GM10266 (cell line): ENCODE results near the gene WDR48.

Experiments used
- DNase-seq: peaks from one replicate; pipeline ENCODE4 v3.0.0; 2012; ENCODE audit errors: extremely low spot score
- TF ChIP-seq, protein P1 (sequence below): IDR thresholded peaks from 2 replicates; pipeline ENCODE4 v1.5.1; 2012; ENCODE audit warnings: mild to moderate bottlenecking, low read depth; ENCODE audit not compliant: control insufficient read depth, insufficient read depth; ENCODE audit errors: missing control alignments

The WDR48 gene

DNA sequence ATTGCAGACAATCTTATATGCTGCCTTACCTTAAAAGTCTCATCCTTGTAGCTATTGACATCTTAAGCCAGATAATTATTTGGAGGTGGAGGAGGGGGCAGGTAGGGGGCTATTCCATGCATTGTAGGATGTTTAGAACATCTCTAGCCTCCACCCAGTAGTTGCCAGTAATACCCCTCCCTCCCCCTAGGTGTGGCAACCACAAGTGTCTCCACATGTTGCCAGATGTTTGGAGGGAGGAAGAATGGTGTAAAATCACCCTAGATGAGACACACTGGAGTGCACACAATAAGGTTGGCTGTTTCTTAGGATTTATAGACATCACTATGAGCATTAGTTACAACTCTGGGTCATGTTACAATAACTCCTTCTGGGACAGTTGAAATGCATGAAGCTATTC, 28.2 kb downstream of the WDR48 start:
- TF ChIP-seq, protein P1, sequence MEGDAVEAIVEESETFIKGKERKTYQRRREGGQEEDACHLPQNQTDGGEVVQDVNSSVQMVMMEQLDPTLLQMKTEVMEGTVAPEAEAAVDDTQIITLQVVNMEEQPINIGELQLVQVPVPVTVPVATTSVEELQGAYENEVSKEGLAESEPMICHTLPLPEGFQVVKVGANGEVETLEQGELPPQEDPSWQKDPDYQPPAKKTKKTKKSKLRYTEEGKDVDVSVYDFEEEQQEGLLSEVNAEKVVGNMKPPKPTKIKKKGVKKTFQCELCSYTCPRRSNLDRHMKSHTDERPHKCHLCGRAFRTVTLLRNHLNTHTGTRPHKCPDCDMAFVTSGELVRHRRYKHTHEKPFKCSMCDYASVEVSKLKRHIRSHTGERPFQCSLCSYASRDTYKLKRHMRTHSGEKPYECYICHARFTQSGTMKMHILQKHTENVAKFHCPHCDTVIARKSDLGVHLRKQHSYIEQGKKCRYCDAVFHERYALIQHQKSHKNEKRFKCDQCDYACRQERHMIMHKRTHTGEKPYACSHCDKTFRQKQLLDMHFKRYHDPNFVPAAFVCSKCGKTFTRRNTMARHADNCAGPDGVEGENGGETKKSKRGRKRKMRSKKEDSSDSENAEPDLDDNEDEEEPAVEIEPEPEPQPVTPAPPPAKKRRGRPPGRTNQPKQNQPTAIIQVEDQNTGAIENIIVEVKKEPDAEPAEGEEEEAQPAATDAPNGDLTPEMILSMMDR = no peak

DNA sequence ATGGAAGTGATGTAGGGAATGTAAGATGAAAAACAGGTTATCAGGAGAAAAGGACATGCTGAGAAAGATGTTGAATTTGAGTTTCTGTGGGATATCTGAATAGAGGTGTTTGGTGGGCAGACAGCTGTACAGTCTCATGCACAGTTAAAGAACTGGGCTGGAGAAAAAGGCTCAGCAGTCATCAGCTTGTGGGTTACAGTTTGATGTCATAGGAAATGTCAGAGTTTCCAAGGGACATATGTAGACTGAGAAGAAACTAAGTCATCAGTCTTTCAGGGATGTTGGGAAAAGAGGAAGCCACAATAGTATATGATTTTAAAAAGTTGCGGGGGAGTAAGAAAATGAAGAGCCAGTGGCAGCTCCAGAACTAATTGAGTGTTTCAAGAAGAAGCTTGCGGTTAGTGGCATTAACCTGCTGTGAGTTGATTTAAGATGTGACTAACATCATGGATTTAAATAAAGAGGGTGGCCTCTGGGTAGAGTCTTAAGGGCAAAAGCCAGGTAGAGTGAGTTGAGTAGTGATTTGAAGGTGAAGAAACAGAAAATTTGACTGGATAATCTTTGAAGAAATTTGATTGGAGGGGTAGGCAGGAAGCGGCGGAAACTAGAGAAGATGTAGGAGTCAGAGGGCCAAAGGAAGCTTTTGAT, 31.0 kb downstream of the WDR48 start:
- TF ChIP-seq, protein P1 = no peak

More for the DNA sequence above, 28.2 kb downstream of the WDR48 start:
- DNase-seq = no peak

DNA sequence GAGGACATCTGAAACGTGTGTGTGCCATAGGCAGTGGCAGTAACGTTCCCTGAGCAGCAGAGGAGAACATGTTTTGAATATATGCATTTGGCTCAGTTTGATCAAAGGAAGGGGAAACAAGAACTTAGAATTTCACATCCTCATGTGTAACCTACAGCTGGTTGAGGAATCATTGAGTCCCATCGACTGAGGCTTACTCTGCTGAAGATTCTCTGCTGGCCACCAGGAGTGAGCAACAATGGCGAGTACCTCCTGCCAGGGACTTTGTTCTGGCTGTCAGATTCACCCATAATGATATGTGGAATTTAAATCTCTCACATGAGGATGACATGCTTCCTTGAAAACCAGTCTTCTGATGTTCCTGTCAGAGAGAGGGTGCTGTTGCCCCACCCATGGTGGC, 34.3 kb downstream of the WDR48 start:
- TF ChIP-seq, protein P1 = no peak

More for the DNA sequence above, 31.0 kb downstream of the WDR48 start:
- DNase-seq = no peak

DNA sequence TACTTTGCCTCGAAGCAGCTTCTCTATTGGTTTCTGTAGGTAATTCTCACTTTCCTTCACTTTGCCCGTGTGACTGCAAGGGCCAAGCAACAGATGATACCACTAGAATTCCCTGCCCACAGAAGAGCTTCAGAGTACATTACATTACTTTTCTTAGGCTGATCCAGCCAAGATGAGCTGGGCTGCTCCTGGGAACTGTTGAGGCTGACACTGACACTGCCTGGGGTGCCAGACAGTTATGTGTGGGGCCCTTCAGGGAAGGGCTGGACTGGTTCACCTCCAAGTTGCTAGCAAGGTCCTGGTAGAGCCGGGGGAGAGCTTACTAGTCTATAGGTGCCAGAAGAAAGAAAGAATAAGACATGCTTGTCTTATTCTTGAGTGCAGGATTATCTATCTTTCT, 36.6 kb downstream of the WDR48 start:
- DNase-seq = no peak
- TF ChIP-seq, protein P1 = no peak

More for the DNA sequence above, 34.3 kb downstream of the WDR48 start:
- no peak for DNase-seq

DNA sequence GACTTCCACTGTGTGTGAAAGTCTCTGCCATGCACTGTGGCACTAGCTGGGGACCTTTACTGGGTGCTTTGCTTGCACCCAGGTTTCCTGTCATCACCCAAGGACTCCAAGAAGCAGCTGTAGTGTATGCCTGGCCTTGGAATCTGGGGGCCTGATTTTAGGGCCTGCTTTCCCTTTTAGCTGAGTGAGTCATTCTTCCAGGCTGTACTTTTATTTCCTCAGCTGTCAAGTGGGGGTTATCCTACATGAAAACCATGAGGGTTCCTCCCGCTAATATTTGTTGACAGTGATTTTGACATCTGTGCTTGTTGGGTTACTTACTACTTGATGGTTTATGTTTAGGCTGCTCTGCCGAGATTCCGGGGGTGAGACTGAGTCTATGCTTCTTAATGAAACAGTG, 37.1 kb downstream of the WDR48 start:
- TF ChIP-seq, protein P1 = no peak
- DNase-seq = no peak

DNA sequence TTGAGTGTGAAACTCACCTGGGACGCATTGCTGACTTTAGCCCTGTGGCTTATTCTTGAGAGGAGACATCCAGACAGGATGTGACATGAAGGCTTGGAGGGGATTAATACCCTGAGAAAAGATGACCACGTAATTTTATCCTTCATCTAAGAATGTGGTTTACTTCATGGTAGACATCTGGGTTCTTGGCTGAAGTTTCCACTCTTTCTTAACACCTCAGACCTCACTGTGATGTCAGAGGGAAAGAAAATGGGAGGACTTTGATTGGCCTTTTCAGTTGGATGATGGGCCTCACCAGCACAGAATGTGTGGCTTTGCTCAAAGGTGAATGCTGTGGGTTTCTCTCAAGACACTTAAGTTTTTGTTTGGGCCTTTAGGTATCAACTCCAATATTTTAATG, 39.1 kb downstream of the WDR48 start:
- TF ChIP-seq, protein P1 = no peak
- no peak for DNase-seq

DNA sequence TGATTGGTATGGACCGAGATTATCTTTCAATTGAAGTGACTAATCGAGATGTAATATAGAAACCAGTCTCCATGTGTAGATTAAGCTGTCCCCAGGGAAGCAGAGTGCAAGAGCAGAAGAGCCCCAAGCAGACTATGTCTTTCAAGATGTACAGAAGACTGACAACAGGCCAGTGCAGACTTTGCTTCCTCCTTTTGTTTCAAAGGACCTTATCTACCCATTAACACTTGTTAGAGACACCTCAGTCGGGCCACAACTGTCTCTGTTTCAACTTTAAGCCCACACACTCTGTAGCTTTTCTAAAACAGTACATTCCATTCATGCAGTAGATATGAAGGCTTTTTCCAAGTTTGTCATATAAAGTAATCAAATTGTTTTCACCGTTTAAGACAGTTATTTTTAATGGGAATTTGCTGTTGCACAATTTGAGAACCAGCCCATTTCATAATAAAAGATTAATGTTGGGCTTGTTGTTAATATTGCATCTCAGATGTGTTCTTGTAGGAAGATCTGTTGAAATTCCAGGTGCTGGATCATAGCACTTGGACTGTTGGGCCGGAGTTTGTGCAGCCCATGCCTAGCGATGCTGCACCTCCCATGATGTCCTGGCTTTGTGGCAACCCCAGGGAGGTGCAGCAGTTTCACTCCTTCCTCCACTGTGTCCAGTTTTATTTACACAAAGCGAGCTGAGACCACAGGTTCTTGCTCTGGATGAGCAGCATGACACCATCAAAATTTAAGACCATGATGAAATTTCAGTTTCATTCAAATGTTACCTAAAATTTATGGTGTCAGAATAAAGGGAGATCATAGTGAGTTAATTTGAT, 43.2 kb downstream of the WDR48 start:
- DNase-seq = no peak
- TF ChIP-seq, protein P1 = no peak
